ENCODE results near the gene GMPPB. TPM values are rescaled to one million over a fixed set of nuclear protein-coding genes. Genes with fewer than 3 reads are reported as not detected.

The GMPPB gene
- total RNA-seq, 1 experiment from 2014 or later, result 28.0 TPM

DNA sequence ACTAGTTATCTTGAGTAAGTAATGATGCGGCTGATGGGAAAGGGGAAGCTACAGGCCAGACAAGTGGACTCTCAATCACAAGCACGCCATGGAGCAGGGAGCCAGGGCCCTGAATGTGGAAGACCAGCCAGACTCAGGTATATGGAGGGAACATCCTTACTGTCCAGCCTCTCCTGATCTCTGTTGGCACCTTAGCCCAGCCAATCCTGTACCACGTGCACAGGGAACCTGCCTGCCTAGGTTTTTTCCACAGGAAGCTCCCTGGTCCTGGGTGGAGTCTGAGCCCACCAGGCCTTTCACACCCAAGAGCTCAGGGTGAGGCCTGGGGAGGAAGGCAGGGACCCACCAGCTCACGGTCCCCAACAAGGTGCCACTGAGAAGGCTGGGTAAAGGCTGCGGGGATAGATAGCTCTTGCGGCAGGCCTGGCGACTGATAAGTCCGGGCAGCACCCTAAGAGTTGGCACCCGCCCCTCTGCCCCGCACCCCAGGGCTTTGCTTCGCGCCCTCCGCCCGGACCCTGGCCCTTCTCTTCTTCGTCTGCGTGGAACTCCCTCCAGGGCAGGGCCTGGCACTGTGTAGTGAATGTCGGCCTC, 50.5 kb downstream of the GMPPB start (continued):
- TF ChIP-seq, protein P1, sequence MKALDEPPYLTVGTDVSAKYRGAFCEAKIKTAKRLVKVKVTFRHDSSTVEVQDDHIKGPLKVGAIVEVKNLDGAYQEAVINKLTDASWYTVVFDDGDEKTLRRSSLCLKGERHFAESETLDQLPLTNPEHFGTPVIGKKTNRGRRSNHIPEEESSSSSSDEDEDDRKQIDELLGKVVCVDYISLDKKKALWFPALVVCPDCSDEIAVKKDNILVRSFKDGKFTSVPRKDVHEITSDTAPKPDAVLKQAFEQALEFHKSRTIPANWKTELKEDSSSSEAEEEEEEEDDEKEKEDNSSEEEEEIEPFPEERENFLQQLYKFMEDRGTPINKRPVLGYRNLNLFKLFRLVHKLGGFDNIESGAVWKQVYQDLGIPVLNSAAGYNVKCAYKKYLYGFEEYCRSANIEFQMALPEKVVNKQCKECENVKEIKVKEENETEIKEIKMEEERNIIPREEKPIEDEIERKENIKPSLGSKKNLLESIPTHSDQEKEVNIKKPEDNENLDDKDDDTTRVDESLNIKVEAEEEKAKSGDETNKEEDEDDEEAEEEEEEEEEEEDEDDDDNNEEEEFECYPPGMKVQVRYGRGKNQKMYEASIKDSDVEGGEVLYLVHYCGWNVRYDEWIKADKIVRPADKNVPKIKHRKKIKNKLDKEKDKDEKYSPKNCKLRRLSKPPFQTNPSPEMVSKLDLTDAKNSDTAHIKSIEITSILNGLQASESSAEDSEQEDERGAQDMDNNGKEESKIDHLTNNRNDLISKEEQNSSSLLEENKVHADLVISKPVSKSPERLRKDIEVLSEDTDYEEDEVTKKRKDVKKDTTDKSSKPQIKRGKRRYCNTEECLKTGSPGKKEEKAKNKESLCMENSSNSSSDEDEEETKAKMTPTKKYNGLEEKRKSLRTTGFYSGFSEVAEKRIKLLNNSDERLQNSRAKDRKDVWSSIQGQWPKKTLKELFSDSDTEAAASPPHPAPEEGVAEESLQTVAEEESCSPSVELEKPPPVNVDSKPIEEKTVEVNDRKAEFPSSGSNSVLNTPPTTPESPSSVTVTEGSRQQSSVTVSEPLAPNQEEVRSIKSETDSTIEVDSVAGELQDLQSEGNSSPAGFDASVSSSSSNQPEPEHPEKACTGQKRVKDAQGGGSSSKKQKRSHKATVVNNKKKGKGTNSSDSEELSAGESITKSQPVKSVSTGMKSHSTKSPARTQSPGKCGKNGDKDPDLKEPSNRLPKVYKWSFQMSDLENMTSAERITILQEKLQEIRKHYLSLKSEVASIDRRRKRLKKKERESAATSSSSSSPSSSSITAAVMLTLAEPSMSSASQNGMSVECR (CRISPR knock-in tag; IDR thresholded peaks at IDR 0.05; ENCODE audit: borderline replicate concordance), result peak; percentile 89; the same call in 1 of the 2 replicates
- TF ChIP-seq ZNF416 (CRISPR knock-in tag; IDR thresholded peaks at IDR 0.05), result no peak
- TF ChIP-seq ZNF138 (CRISPR knock-in tag; conservative IDR thresholded peaks at IDR 0.05), result no peak
- TF ChIP-seq, protein P2, sequence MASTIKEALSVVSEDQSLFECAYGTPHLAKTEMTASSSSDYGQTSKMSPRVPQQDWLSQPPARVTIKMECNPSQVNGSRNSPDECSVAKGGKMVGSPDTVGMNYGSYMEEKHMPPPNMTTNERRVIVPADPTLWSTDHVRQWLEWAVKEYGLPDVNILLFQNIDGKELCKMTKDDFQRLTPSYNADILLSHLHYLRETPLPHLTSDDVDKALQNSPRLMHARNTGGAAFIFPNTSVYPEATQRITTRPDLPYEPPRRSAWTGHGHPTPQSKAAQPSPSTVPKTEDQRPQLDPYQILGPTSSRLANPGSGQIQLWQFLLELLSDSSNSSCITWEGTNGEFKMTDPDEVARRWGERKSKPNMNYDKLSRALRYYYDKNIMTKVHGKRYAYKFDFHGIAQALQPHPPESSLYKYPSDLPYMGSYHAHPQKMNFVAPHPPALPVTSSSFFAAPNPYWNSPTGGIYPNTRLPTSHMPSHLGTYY (CRISPR knock-in tag; IDR thresholded peaks at IDR 0.05), result no peak

DNA sequence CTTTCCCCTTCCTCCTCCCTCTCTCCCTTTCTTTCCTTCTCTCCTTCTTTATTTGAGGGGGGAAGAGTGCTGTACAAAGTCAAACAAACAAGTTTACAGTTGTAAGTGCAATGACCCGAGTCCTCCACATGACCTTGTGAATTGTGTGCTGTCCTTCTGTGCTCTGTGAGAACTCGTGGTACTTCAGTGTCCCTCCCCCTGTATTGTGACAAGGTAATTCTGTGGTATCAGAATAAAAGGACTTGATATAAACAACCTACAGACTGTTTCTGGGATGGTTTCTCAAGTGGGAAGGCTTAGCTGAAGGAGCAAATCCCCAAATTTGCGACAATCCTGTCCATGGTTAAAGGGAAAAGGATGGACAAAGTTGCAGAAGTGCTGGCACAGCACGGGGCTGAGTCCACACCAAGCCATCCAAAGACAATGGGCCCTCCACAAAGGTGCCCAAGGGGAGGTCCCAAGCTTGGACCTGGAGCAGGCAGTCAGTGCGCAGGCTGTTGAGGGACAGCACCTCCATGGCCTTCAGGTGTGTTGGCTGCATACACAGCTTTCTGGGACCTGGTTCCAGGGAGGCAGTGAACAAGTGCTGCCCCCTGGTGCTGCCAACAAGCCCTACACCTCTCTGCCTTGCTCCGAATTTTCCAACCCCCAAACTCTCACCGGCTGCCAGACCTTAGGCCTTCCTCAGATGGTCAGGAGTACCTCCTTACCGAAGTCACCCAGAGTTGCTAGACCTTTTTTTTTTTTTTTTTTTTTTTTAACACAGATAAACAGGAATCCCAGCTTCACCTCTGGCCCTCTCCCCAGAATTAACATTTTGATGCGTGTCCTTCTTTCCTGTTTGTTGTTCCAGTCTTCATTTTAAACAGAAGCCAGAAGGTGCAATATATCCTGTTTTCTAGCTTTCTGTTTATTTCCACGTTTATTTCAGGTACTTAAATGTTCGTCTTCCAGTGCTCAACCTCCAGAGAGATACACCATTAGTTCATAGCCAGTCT, 52.2 kb downstream of the GMPPB start:
- Mint-ChIP-seq H3K4me1 (peaks cover 29% of the 10 kb centered on the region), H3K27ac (peak overlapping the region; percentile 72), H3K4me3 (peak overlapping the region; percentile 31), H3K27me3 (ENCODE audit: low read depth) (no peaks in the 10 kb centered on the region), H3K36me3 (peaks cover 8% of the 10 kb centered on the region; the same call in 1 of the 2 replicates), H3K9me3 (no peaks in the 10 kb centered on the region)
- DNase-seq (ENCODE audit: low spot score) (peak; percentile 84), ATAC-seq (peak; percentile 45)
- POLR2A ChIA-PET, result interaction anchor here (0.6 to 2.8 kb wide), 6 partner anchors 119 to 258 kb away, joined by 3 to 27 read pairs (median 4); partner anchors contain the start of gene MON1A
- CTCF ChIA-PET, result interaction anchor here (0.6 to 5.4 kb wide), 41 partner anchors 8 to 1197 kb away, joined by 3 to 304 read pairs (median 5); partner anchors contain the start of genes BSN, DAG1 and RBM6
- TF ChIP-seq SP1 (CRISPR knock-in tag; conservative IDR thresholded peaks at IDR 0.05) (0 out of 2 replicates have a peak, but pooled peaks have one; percentile 38), NR1H2 (CRISPR knock-in tag; IDR thresholded peaks at IDR 0.05) (no peak), EMX1 (CRISPR knock-in tag; IDR thresholded peaks at IDR 0.05) (no peak), NFE2L1 (CRISPR knock-in tag; IDR thresholded peaks at IDR 0.05) (no peak), ZNF317 (CRISPR knock-in tag; IDR thresholded peaks at IDR 0.05; ENCODE audit: borderline replicate concordance, low read depth) (no peak), GTF2I (CRISPR knock-in tag; conservative IDR thresholded peaks at IDR 0.05) (no peak)
- TF ChIP-seq, protein P3, sequence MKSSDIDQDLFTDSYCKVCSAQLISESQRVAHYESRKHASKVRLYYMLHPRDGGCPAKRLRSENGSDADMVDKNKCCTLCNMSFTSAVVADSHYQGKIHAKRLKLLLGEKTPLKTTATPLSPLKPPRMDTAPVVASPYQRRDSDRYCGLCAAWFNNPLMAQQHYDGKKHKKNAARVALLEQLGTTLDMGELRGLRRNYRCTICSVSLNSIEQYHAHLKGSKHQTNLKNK (CRISPR knock-in tag; IDR thresholded peaks at IDR 0.05), result no peak
- TF ChIP-seq, protein P4, sequence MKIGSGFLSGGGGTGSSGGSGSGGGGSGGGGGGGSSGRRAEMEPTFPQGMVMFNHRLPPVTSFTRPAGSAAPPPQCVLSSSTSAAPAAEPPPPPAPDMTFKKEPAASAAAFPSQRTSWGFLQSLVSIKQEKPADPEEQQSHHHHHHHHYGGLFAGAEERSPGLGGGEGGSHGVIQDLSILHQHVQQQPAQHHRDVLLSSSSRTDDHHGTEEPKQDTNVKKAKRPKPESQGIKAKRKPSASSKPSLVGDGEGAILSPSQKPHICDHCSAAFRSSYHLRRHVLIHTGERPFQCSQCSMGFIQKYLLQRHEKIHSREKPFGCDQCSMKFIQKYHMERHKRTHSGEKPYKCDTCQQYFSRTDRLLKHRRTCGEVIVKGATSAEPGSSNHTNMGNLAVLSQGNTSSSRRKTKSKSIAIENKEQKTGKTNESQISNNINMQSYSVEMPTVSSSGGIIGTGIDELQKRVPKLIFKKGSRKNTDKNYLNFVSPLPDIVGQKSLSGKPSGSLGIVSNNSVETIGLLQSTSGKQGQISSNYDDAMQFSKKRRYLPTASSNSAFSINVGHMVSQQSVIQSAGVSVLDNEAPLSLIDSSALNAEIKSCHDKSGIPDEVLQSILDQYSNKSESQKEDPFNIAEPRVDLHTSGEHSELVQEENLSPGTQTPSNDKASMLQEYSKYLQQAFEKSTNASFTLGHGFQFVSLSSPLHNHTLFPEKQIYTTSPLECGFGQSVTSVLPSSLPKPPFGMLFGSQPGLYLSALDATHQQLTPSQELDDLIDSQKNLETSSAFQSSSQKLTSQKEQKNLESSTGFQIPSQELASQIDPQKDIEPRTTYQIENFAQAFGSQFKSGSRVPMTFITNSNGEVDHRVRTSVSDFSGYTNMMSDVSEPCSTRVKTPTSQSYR (CRISPR knock-in tag; IDR thresholded peaks at IDR 0.05), result no peak
- TF ChIP-seq, protein P5, sequence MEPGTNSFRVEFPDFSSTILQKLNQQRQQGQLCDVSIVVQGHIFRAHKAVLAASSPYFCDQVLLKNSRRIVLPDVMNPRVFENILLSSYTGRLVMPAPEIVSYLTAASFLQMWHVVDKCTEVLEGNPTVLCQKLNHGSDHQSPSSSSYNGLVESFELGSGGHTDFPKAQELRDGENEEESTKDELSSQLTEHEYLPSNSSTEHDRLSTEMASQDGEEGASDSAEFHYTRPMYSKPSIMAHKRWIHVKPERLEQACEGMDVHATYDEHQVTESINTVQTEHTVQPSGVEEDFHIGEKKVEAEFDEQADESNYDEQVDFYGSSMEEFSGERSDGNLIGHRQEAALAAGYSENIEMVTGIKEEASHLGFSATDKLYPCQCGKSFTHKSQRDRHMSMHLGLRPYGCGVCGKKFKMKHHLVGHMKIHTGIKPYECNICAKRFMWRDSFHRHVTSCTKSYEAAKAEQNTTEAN (CRISPR knock-in tag; IDR thresholded peaks at IDR 0.05), result no peak
- TF ChIP-seq, protein P6, sequence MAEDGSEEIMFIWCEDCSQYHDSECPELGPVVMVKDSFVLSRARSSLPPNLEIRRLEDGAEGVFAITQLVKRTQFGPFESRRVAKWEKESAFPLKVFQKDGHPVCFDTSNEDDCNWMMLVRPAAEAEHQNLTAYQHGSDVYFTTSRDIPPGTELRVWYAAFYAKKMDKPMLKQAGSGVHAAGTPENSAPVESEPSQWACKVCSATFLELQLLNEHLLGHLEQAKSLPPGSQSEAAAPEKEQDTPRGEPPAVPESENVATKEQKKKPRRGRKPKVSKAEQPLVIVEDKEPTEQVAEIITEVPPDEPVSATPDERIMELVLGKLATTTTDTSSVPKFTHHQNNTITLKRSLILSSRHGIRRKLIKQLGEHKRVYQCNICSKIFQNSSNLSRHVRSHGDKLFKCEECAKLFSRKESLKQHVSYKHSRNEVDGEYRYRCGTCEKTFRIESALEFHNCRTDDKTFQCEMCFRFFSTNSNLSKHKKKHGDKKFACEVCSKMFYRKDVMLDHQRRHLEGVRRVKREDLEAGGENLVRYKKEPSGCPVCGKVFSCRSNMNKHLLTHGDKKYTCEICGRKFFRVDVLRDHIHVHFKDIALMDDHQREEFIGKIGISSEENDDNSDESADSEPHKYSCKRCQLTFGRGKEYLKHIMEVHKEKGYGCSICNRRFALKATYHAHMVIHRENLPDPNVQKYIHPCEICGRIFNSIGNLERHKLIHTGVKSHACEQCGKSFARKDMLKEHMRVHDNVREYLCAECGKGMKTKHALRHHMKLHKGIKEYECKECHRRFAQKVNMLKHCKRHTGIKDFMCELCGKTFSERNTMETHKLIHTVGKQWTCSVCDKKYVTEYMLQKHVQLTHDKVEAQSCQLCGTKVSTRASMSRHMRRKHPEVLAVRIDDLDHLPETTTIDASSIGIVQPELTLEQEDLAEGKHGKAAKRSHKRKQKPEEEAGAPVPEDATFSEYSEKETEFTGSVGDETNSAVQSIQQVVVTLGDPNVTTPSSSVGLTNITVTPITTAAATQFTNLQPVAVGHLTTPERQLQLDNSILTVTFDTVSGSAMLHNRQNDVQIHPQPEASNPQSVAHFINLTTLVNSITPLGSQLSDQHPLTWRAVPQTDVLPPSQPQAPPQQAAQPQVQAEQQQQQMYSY (CRISPR knock-in tag; IDR thresholded peaks at IDR 0.05), result no peak
- TF ChIP-seq, protein P7, sequence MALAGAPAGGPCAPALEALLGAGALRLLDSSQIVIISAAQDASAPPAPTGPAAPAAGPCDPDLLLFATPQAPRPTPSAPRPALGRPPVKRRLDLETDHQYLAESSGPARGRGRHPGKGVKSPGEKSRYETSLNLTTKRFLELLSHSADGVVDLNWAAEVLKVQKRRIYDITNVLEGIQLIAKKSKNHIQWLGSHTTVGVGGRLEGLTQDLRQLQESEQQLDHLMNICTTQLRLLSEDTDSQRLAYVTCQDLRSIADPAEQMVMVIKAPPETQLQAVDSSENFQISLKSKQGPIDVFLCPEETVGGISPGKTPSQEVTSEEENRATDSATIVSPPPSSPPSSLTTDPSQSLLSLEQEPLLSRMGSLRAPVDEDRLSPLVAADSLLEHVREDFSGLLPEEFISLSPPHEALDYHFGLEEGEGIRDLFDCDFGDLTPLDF (CRISPR knock-in tag; IDR thresholded peaks at IDR 0.05), result 0 out of 2 replicates have a peak, but pooled peaks have one; percentile 46

Data from WTC11 (cell line).